Endothelial cell of umbilical vein (primary cell): ENCODE measurements around the gene PLAGL2.

Experiments used
- CTCF ChIP-seq, 2 donors: IDR thresholded peaks; 1 replicate in 1 of 2; 2 replicates in 1 of 2; pipeline ENCODE4 v1.5.1; 2011; ENCODE audit warnings: low read length in 2 of 2, mild to moderate bottlenecking in 2 of 2, moderate library complexity in 2 of 2, control low read depth in 1 of 2, inconsistent platforms in 1 of 2, low read depth in 1 of 2; ENCODE audit not compliant: insufficient read depth in 1 of 2; ENCODE audit errors: extremely low read depth in 1 of 2
- EZH2 ChIP-seq: IDR thresholded peaks from 2 replicates; pipeline ENCODE4 v1.6.1; 2012; ENCODE audit warnings: borderline replicate concordance, low read depth, mild to moderate bottlenecking, moderate library complexity, low read length, inconsistent platforms; ENCODE audit not compliant: severe bottlenecking
- GATA2 ChIP-seq: IDR thresholded peaks from 2 replicates; pipeline ENCODE4 v1.7.0; 2011; ENCODE audit warnings: low read depth, mild to moderate bottlenecking, moderate library complexity, mixed read lengths, low read length; ENCODE audit not compliant: insufficient read length, insufficient read depth
- JUN ChIP-seq: IDR thresholded peaks from 2 replicates; pipeline ENCODE4 v1.6.1; 2011; ENCODE audit warnings: borderline replicate concordance, low read depth; ENCODE audit not compliant: insufficient read length, insufficient read depth
- MAX ChIP-seq: IDR thresholded peaks from 2 replicates; pipeline ENCODE4 v1.6.1; 2011; ENCODE audit not compliant: insufficient read depth, insufficient read length
- MYC ChIP-seq: IDR thresholded peaks from one replicate; pipeline ENCODE4 v1.6.1; 2011; ENCODE audit warnings: mild to moderate bottlenecking, low read depth, low read length
- POLR2A ChIP-seq: IDR thresholded peaks from 2 replicates; pipeline ENCODE4 v1.6.1; 2012; ENCODE audit warnings: low read depth, mild to moderate bottlenecking, control low read depth, low read length
- POLR2AphosphoS5 ChIP-seq: IDR thresholded peaks from 2 replicates; pipeline ENCODE4 v1.6.1; 2012; ENCODE audit warnings: low read depth, mild to moderate bottlenecking, control low read depth, low read length, moderate library complexity; ENCODE audit not compliant: insufficient read depth

- TF ChIP-seq POLR2A, result no peak
- TF ChIP-seq EZH2, result no peak
- no peak for TF ChIP-seq CTCF (IDR thresholded peaks at IDR 0.05; ENCODE audit: extremely low read depth in 1 of 2, insufficient read depth in 1 of 2, low read depth in 1 of 2, low read length in 2 of 2)
- no peak for TF ChIP-seq POLR2AphosphoS5
- TF ChIP-seq GATA2, result no peak
- no peak for TF ChIP-seq MAX
- no peak for TF ChIP-seq MYC
- TF ChIP-seq JUN, result no peak
These were observed 8.5 kb downstream of the PLAGL2 start for GRCh38 chr20:32199006-32199405.
